Measurements from ENCODE around the gene WFDC11.
A peak's percentile ranks its signal among the peaks of the same experiment; 100 is the strongest.

WFDC11 gene

GRCh38 chr20:45630371-45630770 is 39.7 kb downstream of the WFDC11 start:
- no peak for DNase-seq
- intact Hi-C loops (cut with DNase I): no loop called here

GRCh38 chr20:45629496-45630100 is 40.4 kb downstream of the WFDC11 start, which contains the start of gene WFDC10A:
Gene WFDC10A (plus strand): TSS chr20:45629739. CDS start chr20:45629814, 75 bp downstream.
- intact Hi-C loops (cut with DNase I): no loop called here
- DNase-seq: peak in 32 of 42 donors; percentile 4 to 59 (median 26)

- DNase-seq: no peak
- intact Hi-C loops (cut with DNase I): no loop called here
These were observed 43.5 kb downstream of the WFDC11 start for GRCh38 chr20:45626540-45626939.

- no peak for DNase-seq
- intact Hi-C loops (cut with DNase I): no loop called here
These were observed 48.4 kb downstream of the WFDC11 start for GRCh38 chr20:45621593-45621992.

- no peak for DNase-seq
- intact Hi-C loops (cut with DNase I): no loop called here
These were observed 52.4 kb downstream of the WFDC11 start for GRCh38 chr20:45617591-45617990.

GRCh38 chr20:45612314-45612713 is 57.7 kb downstream of the WFDC11 start:
- DNase-seq: no peak
- intact Hi-C loops (cut with DNase I): no loop called here

- intact Hi-C loops (cut with DNase I): no loop called here
- DNase-seq: peak in 11 of 42 donors; percentile 4 to 62 (median 19)
These were observed 59.0 kb downstream of the WFDC11 start for GRCh38 chr20:45611054-45611453.

- intact Hi-C loops (cut with DNase I): no loop called here
- DNase-seq: no peak
These were observed 62.2 kb downstream of the WFDC11 start for GRCh38 chr20:45607810-45608209.

Measured in head of caudate nucleus (tissue), 42 donors.